Measurements from ENCODE around the gene DEPDC7. TPM values are rescaled to one million over a fixed set of nuclear protein-coding genes. Genes with fewer than 3 reads are reported as not detected.

The DEPDC7 gene
- polyA plus RNA-seq, 2 of the 4 experiments (the other 2 are of a cell fraction): 15.3 to 16.6 TPM

DNA sequence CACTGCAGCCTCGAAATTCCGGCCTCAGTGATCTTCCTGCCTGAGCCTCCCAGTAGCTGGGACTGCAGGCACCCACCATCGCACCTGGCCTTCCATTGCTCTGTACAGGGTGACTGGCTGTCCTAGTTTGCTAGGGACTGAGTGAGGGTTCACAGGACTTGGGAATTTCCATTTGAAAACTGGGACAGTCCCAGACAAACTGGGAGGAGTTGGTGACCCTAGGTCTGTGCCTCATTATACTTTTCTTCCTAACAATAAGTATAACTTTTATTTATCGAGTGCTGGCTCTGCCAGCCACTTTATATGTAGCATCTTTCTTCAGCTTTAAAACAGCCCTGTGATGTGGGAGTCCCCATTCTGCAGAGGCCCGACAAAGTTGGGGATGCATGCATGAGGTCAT, 49.2 kb downstream of the DEPDC7 start:
- WGBS (ENCODE audit: missing lambda C conversion rate): 86% methylated on average over 5 of the region's 5 CpGs
- POLR2A ChIA-PET: interaction anchor here (1.0 to 1.5 kb wide), 2 partner anchors 21 to 25 kb away, joined by 4 to 17 read pairs; partner anchors contain the start of gene TCP11L1
- H3K27ac ChIP-seq: peak overlapping the region; percentile 85 to 88

DNA sequence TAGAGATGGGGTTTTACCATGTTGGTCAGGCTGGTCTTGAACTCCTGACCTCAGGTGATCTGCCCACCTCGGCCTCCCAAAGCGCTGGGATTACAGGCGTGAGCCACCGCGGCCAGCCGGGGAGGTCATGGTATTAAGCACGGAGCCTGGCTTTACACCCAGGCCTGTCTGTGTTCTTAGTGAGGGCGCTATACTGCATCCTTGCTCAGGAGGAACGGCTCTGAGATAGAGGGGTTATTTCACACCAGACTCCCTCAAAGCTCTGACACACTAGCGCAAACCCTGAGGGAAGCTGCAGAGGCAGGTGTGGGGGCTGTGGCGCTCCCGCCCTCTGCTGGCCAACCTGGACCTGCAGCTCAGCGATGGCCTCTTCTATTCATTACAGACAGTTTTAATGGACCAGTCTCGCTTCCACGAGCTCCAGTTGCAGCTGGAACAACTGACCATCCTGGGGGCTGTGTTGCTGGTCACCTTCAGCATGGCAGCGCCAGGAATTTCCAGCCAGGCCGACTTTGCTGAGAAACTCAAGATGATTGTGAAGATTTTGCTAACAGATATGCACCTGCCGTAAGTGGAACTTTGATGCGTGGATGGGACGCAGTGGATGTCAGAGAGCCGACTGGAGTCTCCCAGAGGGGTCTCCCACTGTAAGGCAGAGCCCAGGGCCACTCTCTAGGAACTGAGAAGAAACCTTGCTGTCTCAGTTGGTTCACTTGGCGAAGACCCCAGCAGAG, 49.9 kb downstream of the DEPDC7 start:
- peak overlapping the region; percentile 85 to 88; a peak in 5 of 6 replicates for H3K27ac ChIP-seq
- TF ChIP-seq PHF8 (IDR thresholded peaks at IDR 0.05; ENCODE audit: borderline replicate concordance, low read depth) (no peak), SMC3 (IDR thresholded peaks at IDR 0.05) (peak; percentile 97), RAD21 (conservative IDR thresholded peaks at IDR 0.05 in 1 of 2, IDR thresholded peaks at IDR 0.05 in 1 of 2) (peak; percentile 95)
- TF ChIP-seq, protein P1, sequence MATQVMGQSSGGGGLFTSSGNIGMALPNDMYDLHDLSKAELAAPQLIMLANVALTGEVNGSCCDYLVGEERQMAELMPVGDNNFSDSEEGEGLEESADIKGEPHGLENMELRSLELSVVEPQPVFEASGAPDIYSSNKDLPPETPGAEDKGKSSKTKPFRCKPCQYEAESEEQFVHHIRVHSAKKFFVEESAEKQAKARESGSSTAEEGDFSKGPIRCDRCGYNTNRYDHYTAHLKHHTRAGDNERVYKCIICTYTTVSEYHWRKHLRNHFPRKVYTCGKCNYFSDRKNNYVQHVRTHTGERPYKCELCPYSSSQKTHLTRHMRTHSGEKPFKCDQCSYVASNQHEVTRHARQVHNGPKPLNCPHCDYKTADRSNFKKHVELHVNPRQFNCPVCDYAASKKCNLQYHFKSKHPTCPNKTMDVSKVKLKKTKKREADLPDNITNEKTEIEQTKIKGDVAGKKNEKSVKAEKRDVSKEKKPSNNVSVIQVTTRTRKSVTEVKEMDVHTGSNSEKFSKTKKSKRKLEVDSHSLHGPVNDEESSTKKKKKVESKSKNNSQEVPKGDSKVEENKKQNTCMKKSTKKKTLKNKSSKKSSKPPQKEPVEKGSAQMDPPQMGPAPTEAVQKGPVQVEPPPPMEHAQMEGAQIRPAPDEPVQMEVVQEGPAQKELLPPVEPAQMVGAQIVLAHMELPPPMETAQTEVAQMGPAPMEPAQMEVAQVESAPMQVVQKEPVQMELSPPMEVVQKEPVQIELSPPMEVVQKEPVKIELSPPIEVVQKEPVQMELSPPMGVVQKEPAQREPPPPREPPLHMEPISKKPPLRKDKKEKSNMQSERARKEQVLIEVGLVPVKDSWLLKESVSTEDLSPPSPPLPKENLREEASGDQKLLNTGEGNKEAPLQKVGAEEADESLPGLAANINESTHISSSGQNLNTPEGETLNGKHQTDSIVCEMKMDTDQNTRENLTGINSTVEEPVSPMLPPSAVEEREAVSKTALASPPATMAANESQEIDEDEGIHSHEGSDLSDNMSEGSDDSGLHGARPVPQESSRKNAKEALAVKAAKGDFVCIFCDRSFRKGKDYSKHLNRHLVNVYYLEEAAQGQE (IDR thresholded peaks at IDR 0.05): no peak
- TF ChIP-seq, protein P2, sequence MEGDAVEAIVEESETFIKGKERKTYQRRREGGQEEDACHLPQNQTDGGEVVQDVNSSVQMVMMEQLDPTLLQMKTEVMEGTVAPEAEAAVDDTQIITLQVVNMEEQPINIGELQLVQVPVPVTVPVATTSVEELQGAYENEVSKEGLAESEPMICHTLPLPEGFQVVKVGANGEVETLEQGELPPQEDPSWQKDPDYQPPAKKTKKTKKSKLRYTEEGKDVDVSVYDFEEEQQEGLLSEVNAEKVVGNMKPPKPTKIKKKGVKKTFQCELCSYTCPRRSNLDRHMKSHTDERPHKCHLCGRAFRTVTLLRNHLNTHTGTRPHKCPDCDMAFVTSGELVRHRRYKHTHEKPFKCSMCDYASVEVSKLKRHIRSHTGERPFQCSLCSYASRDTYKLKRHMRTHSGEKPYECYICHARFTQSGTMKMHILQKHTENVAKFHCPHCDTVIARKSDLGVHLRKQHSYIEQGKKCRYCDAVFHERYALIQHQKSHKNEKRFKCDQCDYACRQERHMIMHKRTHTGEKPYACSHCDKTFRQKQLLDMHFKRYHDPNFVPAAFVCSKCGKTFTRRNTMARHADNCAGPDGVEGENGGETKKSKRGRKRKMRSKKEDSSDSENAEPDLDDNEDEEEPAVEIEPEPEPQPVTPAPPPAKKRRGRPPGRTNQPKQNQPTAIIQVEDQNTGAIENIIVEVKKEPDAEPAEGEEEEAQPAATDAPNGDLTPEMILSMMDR (IDR thresholded peaks at IDR 0.05): peak; percentile 88
- FAIRE-seq (no peak), DNase-seq (ENCODE audit: low read depth in 1 of 2, low spot score in 1 of 2) (peak; percentile 56 to 77), ATAC-seq (peak; percentile 77 to 82)
- ChIA-PET POLR2A (interaction anchor here (0.7 to 1.5 kb wide), 4 partner anchors 20 to 173 kb away, joined by 3 to 17 read pairs (median 4); partner anchors contain the start of genes QSER1 and TCP11L1), CTCF (interaction anchor here (0.6 to 7.8 kb wide), 42 partner anchors 8 to 260 kb away, joined by 3 to 88 read pairs (median 5); partner anchors contain the start of genes DEPDC7, QSER1 and TCP11L1)
- H3K4me2 ChIP-seq: no peak overlapping the region
- no peaks in the 10 kb centered on the region for H3K9me3 ChIP-seq
- peaks cover 46% of the 10 kb centered on the region for H3K4me1 ChIP-seq
- WGBS (ENCODE audit: missing lambda C conversion rate): 61% methylated on average over 19 of the region's 22 CpGs
- no peak overlapping the region for H3K4me3 ChIP-seq

More for the DNA sequence above, 49.2 kb downstream of the DEPDC7 start:
- H3K4me3 ChIP-seq: no peak overlapping the region
- no peaks in the 10 kb centered on the region for H3K9me3 ChIP-seq
- TF ChIP-seq, protein P3, sequence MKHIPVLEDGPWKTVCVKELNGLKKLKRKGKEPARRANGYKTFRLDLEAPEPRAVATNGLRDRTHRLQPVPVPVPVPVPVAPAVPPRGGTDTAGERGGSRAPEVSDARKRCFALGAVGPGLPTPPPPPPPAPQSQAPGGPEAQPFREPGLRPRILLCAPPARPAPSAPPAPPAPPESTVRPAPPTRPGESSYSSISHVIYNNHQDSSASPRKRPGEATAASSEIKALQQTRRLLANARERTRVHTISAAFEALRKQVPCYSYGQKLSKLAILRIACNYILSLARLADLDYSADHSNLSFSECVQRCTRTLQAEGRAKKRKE (CRISPR knock-in tag; IDR thresholded peaks at IDR 0.05; ENCODE audit: low read depth): no peak
- TF ChIP-seq MAZ (IDR thresholded peaks at IDR 0.05; ENCODE audit: borderline replicate concordance, low read depth, low read length) (no peak), HOXA7 (CRISPR knock-in tag; IDR thresholded peaks at IDR 0.05) (no peak), FOSL2 (IDR thresholded peaks at IDR 0.05) (no peak), FOSL2 (CRISPR knock-in tag; IDR thresholded peaks at IDR 0.05) (no peak)
- DNase-seq (ENCODE audit: low read depth in 1 of 2, low spot score in 1 of 2) (no peak), ATAC-seq (no peak), FAIRE-seq (no peak)
- CTCF ChIA-PET: interaction anchor here (0.5 to 7.8 kb wide), 35 partner anchors 8 to 256 kb away, joined by 3 to 88 read pairs (median 5); partner anchors contain the start of genes DEPDC7, QSER1 and TCP11L1
- H3K4me2 ChIP-seq: no peak overlapping the region
- H3K4me1 ChIP-seq: peaks cover 54% of the 10 kb centered on the region

DNA sequence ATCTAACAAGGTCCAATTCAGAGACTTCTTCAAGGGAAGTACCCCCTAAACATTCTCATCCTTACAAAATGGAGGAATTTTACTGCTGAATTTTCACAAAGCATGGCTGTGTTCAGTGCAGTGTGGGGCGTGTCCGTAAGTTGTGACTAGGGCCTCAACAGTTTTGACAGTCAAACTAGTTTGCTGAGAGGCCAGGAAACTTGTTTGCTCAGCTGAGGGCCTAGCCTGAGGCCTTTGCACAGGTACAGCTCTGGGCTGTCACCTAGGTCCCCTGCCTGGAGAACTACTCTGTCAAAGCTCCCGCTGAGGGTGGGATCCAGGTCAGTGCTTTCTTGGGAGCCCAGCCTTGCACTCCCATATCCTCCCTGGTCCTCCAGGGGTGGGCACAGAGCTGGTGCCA, 51.6 kb downstream of the DEPDC7 start:
- CTCF ChIA-PET: interaction anchor here (0.6 to 7.8 kb wide), 12 partner anchors 10 to 205 kb away, joined by 3 to 88 read pairs (median 6); partner anchors contain the start of gene DEPDC7
- no peak for ATAC-seq

More for the DNA sequence above, 51.6 kb downstream of the DEPDC7 start:
- Histone ChIP-seq H3K27ac (peak overlapping the region in 1 of 2 experiments; percentile 12; a peak in 1 of 6 replicates), H3K4me1 (peaks cover 32% of the 10 kb centered on the region), H3K4me3 (no peak overlapping the region), H3K4me2 (no peak overlapping the region), H3K9me3 (no peaks in the 10 kb centered on the region)
- POLR2A ChIA-PET: no interaction called here
- DNase-seq (ENCODE audit: low read depth in 1 of 2, low spot score in 1 of 2): no peak
- 91% methylated on average over 2 of the region's 3 CpGs for WGBS (ENCODE audit: missing lambda C conversion rate)
- FAIRE-seq: no peak
- TF ChIP-seq EHF (CRISPR knock-in tag; IDR thresholded peaks at IDR 0.05) (no peak), MAFK (IDR thresholded peaks at IDR 0.05; ENCODE audit: partially characterized antibody) (no peak), FOXS1 (CRISPR knock-in tag; IDR thresholded peaks at IDR 0.05) (no peak), MAZ (IDR thresholded peaks at IDR 0.05; ENCODE audit: borderline replicate concordance, low read depth, low read length) (no peak), SREBF2 (IDR thresholded peaks at IDR 0.05) (no peak), CBX8 (IDR thresholded peaks at IDR 0.05) (no peak), CBX2 (IDR thresholded peaks at IDR 0.05; ENCODE audit: borderline replicate concordance, low read depth) (no peak)
- TF ChIP-seq, protein P4, sequence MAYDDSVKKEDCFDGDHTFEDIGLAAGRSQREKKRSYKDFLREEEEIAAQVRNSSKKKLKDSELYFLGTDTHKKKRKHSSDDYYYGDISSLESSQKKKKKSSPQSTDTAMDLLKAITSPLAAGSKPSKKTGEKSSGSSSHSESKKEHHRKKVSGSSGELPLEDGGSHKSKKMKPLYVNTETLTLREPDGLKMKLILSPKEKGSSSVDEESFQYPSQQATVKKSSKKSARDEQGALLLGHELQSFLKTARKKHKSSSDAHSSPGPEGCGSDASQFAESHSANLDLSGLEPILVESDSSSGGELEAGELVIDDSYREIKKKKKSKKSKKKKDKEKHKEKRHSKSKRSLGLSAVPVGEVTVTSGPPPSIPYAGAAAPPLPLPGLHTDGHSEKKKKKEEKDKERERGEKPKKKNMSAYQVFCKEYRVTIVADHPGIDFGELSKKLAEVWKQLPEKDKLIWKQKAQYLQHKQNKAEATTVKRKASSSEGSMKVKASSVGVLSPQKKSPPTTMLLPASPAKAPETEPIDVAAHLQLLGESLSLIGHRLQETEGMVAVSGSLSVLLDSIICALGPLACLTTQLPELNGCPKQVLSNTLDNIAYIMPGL (CRISPR knock-in tag; IDR thresholded peaks at IDR 0.05; ENCODE audit: borderline replicate concordance): no peak
- TF ChIP-seq, protein P5, sequence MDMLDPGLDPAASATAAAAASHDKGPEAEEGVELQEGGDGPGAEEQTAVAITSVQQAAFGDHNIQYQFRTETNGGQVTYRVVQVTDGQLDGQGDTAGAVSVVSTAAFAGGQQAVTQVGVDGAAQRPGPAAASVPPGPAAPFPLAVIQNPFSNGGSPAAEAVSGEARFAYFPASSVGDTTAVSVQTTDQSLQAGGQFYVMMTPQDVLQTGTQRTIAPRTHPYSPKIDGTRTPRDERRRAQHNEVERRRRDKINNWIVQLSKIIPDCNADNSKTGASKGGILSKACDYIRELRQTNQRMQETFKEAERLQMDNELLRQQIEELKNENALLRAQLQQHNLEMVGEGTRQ (IDR thresholded peaks at IDR 0.05): no peak
